Myometrial cell (primary cell): Measurements from ENCODE around the gene RNASEL. TPM values are rescaled to one million over a fixed set of nuclear protein-coding genes. Genes with fewer than 3 reads are reported as not detected.

Experiments used
- total RNA-seq: library from RNA; depleted of rRNA; stranded (reverse); fragments of >200 nt; gene quantifications from 2 replicates; pipeline ENCODE4 v1.2.3, GENCODE V29; 2015

The RNASEL gene
- total RNA-seq, result 3.5 and 6.9 TPM in 2 replicates

GRCh38 chr1:182588500-182589396 is at the start of gene RNASEL:
Gene RNASEL, minus strand, starts transcription at chr1:182589256. Its CDS starts 2,450 bp downstream, at chr1:182586806.

GRCh38 chr1:182604175-182605164 is 15.4 kb upstream of the RNASEL start, which contains the start of gene RGS16:
Gene RGS16, minus strand, starts transcription at chr1:182604389. Its CDS starts 130 bp downstream, at chr1:182604259.

Other genes with a start within 250 kb of the RNASEL start
- 434 and 472 TPM in 2 replicates for gene GLUL, start 197.5 kb downstream of the RNASEL start, total RNA-seq
- not detected in 2 replicates for gene TEDDM1, start 188.6 kb downstream of the RNASEL start, total RNA-seq
- not detected in 2 replicates for gene RGSL1, start 139.1 kb downstream of the RNASEL start, total RNA-seq
- not detected in 2 replicates for gene RGS16, start 15.1 kb upstream of the RNASEL start, total RNA-seq
- gene RGS8, start 95.3 kb upstream of the RNASEL start, total RNA-seq, result not detected in 2 replicates
- 1.4 and 19.9 TPM in 2 replicates for gene NPL, start 200.5 kb upstream of the RNASEL start, total RNA-seq